ENCODE measurements around the gene RCAN3. TPM values are rescaled to one million over a fixed set of nuclear protein-coding genes. Genes with fewer than 3 reads are reported as not detected.
"Not testable (repeated sequence)": the region's sequence is repeated elsewhere in the genome, so short reads cannot be mapped to it uniquely, and the experiment has no call there.

RCAN3 gene
- 10 to 100 TPM in 1 of 5 donors, 1 to 10 TPM in 4; 7.6 to 10.5 (median 8.5) TPM for polyA plus RNA-seq (ENCODE audit: insufficient read depth in 1 of 5, insufficient read length in 5 of 5, low replicate concordance in 1 of 5)
- long read RNA-seq, donor 1, full-length matches to known transcripts, result 5 of 5 reads
- long read RNA-seq, donor 1, partial matches to known transcripts, result 0 of 5 reads
- long read RNA-seq, donor 1, other reads (novel, unspliced or antisense), result 0 of 5 reads
- long read RNA-seq, donor 2, result 0 reads
- long read RNA-seq, donor 3, partial matches to known transcripts, result 17 of 17 reads
- long read RNA-seq, donor 3, other reads (novel, unspliced or antisense), result 0 of 17 reads
- long read RNA-seq, donor 4, full-length matches to known transcripts, result 1 of 1 reads
- long read RNA-seq, donor 4, partial matches to known transcripts, result 0 of 1 reads
- long read RNA-seq, donor 4, other reads (novel, unspliced or antisense), result 0 of 1 reads
- long read RNA-seq, donor 5, full-length matches to known transcripts, result 2 of 2 reads
- long read RNA-seq, donor 5, partial matches to known transcripts, result 0 of 2 reads
- long read RNA-seq, donor 5, other reads (novel, unspliced or antisense), result 0 of 2 reads
- long read RNA-seq, donor 6, full-length matches to known transcripts, result 1 of 1 reads
- long read RNA-seq, donor 6, partial matches to known transcripts, result 0 of 1 reads
- long read RNA-seq, donor 6, other reads (novel, unspliced or antisense), result 0 of 1 reads
- long read RNA-seq, donor 7, full-length matches to known transcripts, result 2 of 2 reads
- long read RNA-seq, donor 7, partial matches to known transcripts, result 0 of 2 reads
- long read RNA-seq, donor 7, other reads (novel, unspliced or antisense), result 0 of 2 reads
- long read RNA-seq, donor 8, result 0 reads

DNA sequence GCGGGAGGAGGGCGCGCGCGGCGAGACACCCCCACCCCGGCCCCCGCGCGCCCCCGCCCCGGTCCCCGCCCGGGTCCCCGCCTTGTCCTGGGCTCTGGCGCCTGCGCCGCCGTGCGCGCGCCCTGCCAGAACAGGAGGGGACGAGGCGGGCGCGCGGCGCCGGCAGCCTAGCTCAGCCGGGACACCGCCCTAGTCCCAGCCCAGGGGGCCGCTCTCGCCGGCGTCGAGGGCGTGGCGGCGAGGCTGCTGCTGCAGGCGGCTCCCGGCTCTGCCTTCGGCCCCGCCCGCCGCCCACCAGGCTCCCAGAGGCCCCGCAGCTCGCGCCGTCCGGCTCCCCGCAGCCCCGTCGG lies at the start of gene RCAN3:
RCAN3 (plus strand) TSS at position 128 of the 350 bp plus-strand sequence. CDS start 11,537 bp downstream, outside the sequence.
- peak; percentile 82 for DNase-seq

DNA sequence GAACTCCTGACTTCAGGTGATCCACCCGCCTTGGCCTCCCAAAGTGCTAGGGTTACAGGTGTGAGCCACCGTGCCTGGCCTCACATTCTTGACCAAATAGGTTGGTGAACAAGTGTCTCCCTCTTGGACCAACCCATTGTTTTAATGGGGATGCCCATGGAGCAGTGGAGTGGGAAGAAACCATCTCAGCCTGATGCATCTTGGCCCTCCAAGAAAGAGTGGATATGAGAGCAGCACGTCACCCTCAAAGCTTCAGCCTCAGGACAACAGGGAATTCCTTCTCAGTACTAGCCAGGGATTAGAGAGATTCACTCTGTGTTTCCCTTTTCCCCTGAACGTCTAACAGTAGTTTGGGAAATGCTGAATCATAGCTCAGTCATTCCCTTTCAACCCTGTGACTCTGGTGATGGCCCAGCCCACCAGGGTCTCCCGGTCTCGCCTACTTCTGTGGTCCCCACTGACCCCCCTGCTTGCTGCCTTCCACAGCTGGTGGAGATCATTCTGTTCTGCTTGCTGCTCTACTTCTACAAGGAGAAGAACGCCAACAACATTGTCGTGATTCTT lies 49.6 kb upstream of the RCAN3 start:
- no peak for DNase-seq

GRCh38 chr1:24454673-24455072 lies 48.0 kb upstream of the RCAN3 start:
- DNase-seq, result no peak

DNA sequence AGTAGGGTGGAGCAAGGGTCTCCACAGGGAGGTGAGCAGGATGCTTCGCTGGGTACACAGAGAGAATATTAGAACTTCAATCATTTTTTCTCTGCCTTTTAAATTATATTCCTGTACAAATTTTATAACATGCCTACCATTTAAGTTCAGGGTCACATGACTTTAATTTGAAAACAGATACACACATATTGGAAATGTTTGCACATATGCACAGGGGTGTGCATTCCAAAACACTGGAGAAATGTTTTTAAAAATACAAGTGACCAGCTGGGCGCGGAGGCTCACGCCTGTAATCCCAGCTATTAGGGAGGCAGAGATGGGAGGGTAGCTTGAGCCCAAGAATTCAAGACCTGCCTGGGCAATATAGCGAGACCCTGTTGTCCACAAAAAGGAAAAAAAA lies 47.4 kb upstream of the RCAN3 start:
- no peak for DNase-seq

DNA sequence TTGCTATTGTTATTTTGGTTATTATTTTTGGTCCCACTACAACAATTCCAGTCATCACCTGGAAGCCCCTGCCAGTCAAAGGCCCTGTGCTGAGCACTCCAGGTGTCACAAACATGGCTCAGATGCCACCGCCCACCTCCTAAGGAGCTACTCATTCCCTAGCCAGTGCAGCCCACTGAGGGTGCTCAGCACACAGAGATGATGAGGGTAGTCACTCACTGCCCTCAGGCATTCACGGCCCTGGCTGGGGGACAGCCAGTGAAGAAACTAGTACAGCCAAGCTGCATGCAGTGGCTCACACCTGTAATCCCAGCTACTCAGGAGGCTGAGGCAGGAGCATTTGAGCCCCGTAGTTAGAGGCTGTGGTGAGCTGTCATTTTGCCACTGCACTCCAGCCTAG lies 44.8 kb upstream of the RCAN3 start:
- DNase-seq, result no peak

- no peak for DNase-seq
Observed at GRCh38 chr1:24459551-24460266, 42.9 kb upstream of the RCAN3 start.

- DNase-seq, result not testable (repeated sequence)
Observed at GRCh38 chr1:24462128-24462527, 40.5 kb upstream of the RCAN3 start.

DNA sequence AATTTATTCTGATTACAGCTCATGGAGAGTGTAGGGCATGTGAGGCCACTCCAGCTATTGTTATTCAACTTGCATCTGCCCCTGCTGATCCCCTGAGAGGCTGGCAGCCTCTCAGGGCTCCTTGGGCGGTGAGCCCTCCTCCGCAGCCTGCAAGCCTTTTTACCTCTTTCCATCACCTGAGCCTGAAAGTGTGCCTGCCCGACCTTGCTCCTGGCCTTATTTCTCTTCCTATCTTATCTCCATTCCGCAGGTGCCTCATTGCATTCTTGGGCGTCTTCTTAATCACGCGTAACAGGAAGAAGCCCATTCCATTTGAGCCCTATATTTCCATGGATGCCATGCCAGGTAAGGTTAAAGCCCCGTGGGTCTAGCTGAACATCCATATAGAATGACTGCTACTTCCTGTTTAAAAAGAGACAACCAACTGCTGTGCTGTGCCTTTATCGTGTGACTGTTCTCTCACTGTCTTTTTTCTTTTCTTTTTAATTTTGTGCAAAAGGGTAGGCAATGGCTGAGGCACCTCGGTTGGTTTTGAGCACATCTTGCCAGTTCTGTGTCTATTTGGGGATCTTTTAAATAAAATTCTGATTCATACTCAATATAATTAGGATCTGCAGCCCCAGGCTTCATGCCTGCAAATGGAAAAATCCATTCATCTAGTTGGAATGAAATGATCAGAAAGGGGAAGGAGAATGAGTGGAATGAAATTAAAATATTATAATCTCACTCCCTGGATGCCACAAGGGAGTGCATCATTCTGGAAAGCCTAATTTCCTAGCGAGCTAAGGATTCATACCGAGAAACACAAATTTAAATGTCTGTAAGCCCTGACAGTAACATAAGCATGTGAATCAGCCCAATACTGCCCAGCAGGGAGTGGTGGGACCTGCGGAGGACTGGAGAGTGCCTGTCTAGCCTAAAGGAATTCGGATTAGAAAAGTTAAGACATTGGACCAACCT lies 38.6 kb upstream of the RCAN3 start:
- no peak for DNase-seq

- no peak for DNase-seq
Observed at GRCh38 chr1:24465099-24465498, 37.5 kb upstream of the RCAN3 start.

DNA sequence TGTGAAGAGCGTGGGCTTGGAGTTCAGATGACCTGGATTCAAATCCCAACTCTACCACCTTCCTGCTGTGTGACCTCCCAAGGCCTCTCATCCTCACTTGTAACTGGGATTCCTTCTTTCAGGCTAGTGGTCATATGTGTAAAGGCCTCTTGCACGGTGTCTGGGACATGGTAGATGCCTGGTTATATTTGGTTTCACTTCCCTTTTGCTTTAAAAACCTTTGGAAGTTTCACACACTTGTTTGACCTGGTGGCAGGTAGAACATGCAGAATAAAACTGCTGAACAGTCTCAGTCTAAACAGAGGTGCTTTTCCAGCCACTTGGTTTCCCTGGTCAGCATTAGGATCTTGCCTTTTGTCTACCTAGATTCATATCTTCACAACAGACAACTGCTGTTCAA lies 37.0 kb upstream of the RCAN3 start:
- no peak for DNase-seq

- no peak for DNase-seq
Observed at GRCh38 chr1:24468685-24469316, 33.8 kb upstream of the RCAN3 start.

GRCh38 chr1:24470592-24470991 lies 32.0 kb upstream of the RCAN3 start:
- DNase-seq, result no peak

DNA sequence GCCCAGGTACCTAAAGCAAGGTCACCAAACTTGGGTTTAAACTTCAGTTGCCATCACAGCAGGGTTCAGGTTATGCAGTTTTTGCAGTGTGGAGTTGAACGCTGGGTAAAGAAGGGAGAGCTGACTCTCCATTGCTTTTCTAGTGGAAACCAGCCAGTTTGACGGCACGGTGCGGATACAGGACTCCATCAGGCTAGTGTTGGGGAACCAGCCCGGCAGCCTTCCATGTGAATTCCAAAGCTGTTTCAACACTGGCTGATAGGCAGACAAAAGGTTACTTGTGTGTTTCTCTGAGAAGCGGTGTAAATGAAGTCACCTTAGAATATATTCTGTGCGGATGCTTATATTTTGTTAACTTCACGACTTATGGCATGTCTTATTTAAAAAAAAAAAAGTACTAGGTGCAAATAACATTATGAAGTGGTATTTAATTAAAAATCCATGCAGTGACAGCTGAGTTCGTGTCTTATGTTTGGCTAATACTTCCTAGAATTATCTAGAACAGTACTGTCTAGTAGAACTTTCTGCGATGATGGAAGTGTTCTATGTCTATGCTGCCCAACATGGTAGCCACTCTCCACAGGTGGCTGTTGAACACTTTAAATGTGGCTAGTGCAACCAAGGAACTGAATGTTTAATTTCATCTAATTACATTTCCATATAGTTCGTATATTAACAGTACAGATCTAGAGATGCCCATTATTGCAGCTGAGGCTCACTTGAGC lies 29.9 kb upstream of the RCAN3 start:
- DNase-seq, result peak; percentile 35

DNA sequence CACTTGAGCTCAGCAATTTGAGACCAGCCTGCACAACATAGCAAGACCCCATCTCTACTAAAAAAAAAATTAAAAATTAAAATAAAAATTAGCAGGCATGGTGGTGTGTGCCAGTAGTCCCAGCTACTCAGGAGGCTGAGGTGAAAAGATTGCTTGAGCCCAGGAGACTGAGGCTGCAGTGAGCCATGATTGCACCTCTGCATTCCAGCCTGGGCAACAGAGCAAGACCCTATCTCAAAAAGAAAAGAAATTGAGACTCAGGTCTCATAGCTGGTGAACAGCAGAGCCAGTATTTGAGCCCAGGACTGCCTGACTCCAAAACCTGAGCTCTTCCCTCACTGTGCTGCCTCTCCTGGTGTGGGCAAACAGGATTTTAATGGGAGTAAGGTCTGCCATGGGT lies 28.4 kb upstream of the RCAN3 start:
- DNase-seq, result no peak

DNA sequence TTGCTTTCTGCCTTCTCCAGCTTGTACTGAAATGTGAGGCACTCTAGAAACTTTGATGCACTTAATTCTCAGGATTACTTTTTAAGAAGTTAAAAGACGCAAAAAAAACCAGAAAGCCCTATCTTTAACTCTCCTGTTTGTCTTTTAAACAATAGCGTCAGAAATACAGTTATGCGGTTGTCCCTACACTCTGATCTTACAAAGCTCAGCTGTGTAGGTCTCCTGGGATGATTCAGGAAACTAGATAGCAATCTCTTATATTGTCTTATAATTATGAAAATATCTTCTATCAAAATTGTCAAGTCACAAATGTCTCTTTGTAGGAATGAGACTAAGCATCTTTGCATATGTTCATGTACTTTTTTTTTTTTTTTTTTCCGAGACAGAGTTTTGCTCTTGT lies 26.9 kb upstream of the RCAN3 start:
- DNase-seq, result no peak

GRCh38 chr1:24476571-24476970 lies 26.1 kb upstream of the RCAN3 start:
- DNase-seq, result no peak

DNA sequence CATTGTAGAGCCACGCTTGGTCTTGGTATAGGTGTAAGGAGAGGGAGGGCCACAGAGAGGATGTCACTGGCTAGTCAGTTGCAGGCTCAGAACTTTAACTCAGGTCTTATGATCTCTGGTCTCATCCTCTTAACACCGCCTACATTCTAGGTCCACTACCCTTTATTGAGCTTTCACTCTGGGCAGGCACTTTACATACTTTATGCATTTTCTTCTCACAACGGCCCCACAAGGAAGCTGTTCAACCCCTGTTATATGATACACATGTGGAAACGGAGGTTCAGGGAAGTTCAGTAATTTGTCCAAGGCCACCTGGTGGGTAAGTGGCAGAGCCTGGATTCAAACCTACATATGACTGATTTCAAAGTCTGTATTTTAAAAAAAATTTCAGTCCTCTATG lies 25.3 kb upstream of the RCAN3 start:
- DNase-seq, result no peak

- no peak for DNase-seq
Observed at GRCh38 chr1:24481101-24481500, 21.5 kb upstream of the RCAN3 start.

- DNase-seq, result no peak
Observed at GRCh38 chr1:24481843-24482610, 20.6 kb upstream of the RCAN3 start.
